Right atrium auricular region (tissue), 2 donors: ENCODE results near the gene ING3. TPM values are rescaled to one million over a fixed set of nuclear protein-coding genes. Genes with fewer than 3 reads are reported as not detected.

Source experiments
- DNase-seq: peaks from one replicate; pipeline ENCODE4 v3.0.0-alpha.2; 2019; ENCODE audit warnings: low spot score
- H3K27ac ChIP-seq, 2 donors: fragments of 200-600 bp; sonication (generic); 1 replicate in 1 of 2; 2 replicates in 1 of 2; pipeline ENCODE4 v1.5.1; 2016 to 2019
- H3K27me3 ChIP-seq, 2 donors: fragments of 200-600 bp; sonication (generic); one replicate each; pipeline versions ENCODE4 v1.5.1 to v1.6.0; 2017 to 2019
- H3K36me3 ChIP-seq: fragments of 200-600 bp; sonication (generic); one replicate; pipeline ENCODE4 v1.5.1; 2016
- H3K4me1 ChIP-seq, 2 donors: fragments of 200-600 bp; sonication (generic); one replicate each; pipeline versions ENCODE4 v1.5.1 to v1.6.0; 2017 to 2019
- H3K4me3 ChIP-seq, 2 donors: fragments of 200-600 bp; sonication (generic); 1 replicate in 1 of 2; 2 replicates in 1 of 2; pipeline ENCODE4 v1.5.1; 2017 to 2019; ENCODE audit warnings: mild to moderate bottlenecking in 1 of 2, moderate library complexity in 1 of 2
- H3K9me3 ChIP-seq, 2 donors: fragments of 200-600 bp; sonication (generic); one replicate each; pipeline ENCODE4 v1.5.1; 2019
- total RNA-seq, 2 donors: library from RNA; depleted of rRNA; stranded (reverse); fragments of >200 nt; gene quantifications; one replicate each; pipeline ENCODE4 v1.1.0, GENCODE V29; 2016
- TF ChIP-seq, protein P1 (sequence below), 2 donors: fragments of 200-600 bp; sonication (generic); IDR thresholded peaks; one replicate each; pipeline ENCODE4 v1.5.1; 2019; ENCODE audit warnings: antibody characterized with exemption in 2 of 2

Gene ING3
- total RNA-seq, 2 donors from 2014 or later: 9.9 to 10.4 TPM

DNA sequence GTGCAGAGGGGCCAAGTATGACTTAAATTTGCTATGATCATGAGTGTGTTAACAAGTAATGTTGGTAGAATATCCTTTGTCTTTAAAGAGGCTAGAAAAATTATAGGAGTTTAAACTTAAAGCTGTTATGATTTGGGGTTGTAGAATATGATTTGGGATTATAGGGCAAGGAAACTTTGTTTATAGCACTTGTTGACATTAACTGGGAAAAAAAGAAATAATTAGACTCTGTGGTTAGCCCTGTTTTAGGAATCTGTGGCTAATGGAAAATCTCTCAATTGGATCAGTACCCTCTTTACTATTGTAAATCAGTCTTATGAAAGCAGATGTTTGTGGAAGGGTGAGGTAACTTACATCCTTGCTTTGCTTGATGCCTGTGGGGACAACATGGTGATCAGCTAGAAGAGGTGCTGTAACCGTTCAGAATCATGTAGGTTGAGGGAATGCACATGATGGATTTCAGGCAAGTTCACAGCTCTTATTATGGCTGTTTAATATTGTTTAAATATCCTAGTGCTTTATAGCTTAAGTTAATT is 11.1 kb downstream of the ING3 start:
- Histone ChIP-seq H3K27ac (no peak overlapping the region), H3K27me3 (no peaks in the 10 kb centered on the region), H3K4me1 (no peaks in the 10 kb centered on the region), H3K9me3 (no peaks in the 10 kb centered on the region), H3K36me3 (peaks cover 27% of the 10 kb centered on the region), H3K4me3 (no peak overlapping the region)
- DNase-seq: no peak
- TF ChIP-seq, protein P1, sequence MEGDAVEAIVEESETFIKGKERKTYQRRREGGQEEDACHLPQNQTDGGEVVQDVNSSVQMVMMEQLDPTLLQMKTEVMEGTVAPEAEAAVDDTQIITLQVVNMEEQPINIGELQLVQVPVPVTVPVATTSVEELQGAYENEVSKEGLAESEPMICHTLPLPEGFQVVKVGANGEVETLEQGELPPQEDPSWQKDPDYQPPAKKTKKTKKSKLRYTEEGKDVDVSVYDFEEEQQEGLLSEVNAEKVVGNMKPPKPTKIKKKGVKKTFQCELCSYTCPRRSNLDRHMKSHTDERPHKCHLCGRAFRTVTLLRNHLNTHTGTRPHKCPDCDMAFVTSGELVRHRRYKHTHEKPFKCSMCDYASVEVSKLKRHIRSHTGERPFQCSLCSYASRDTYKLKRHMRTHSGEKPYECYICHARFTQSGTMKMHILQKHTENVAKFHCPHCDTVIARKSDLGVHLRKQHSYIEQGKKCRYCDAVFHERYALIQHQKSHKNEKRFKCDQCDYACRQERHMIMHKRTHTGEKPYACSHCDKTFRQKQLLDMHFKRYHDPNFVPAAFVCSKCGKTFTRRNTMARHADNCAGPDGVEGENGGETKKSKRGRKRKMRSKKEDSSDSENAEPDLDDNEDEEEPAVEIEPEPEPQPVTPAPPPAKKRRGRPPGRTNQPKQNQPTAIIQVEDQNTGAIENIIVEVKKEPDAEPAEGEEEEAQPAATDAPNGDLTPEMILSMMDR (IDR thresholded peaks at IDR 0.05): no peak

GRCh38 chr7:120964088-120964487 is 13.5 kb downstream of the ING3 start:
- Histone ChIP-seq H3K36me3 (peaks cover 38% of the 10 kb centered on the region), H3K4me3 (no peak overlapping the region), H3K27ac (no peak overlapping the region), H3K9me3 (no peaks in the 10 kb centered on the region), H3K27me3 (no peaks in the 10 kb centered on the region), H3K4me1 (no peaks in the 10 kb centered on the region)
- TF ChIP-seq, protein P1 (IDR thresholded peaks at IDR 0.05): no peak
- DNase-seq: no peak

DNA sequence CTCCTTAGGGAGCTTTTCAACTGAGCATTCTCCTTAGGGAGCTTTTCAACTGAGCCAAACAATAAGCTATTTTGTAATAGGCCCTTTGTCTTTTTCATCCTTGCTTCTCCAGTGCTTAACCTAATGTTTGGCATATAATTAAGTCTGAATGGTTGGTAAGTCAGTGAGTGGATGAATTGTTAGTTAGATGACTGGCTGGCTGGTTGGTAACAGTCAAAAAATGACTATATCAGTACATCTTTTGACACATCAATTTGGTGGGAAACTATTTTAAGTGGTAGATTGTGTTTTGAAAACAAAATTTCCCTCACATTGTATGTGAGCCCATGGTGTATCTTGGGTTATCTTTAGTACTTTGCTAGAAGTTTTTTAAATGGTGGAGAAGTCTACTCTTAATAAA is 16.4 kb downstream of the ING3 start:
- Histone ChIP-seq H3K36me3 (peaks cover 64% of the 10 kb centered on the region), H3K4me1 (no peaks in the 10 kb centered on the region), H3K27me3 (no peaks in the 10 kb centered on the region), H3K9me3 (no peaks in the 10 kb centered on the region), H3K4me3 (no peak overlapping the region), H3K27ac (no peak overlapping the region)
- TF ChIP-seq, protein P1 (IDR thresholded peaks at IDR 0.05): no peak
- DNase-seq: no peak

DNA sequence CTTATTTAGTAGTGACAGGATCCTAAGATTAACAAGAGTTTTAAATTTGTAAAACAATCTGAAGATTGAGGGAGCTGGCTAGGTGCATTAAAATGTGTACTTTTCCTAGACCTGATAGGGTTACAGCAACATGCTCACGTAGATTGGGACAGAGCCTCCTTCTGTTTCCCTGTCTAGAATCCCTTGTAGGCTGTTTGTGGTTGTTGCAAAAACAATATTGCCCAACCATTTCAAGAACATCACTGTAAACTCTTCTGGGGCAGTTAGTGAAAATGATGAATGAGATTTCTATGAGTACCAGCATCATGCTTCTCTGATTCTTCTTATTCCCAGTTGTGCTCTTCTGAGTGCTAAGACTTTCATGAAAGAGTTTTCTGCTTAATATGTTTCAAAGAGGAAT is 23.3 kb downstream of the ING3 start:
- Histone ChIP-seq H3K9me3 (no peaks in the 10 kb centered on the region), H3K36me3 (peaks cover 72% of the 10 kb centered on the region), H3K4me3 (no peak overlapping the region), H3K27me3 (no peaks in the 10 kb centered on the region), H3K27ac (no peak overlapping the region), H3K4me1 (no peaks in the 10 kb centered on the region)
- TF ChIP-seq, protein P1 (IDR thresholded peaks at IDR 0.05): no peak
- no peak for DNase-seq

DNA sequence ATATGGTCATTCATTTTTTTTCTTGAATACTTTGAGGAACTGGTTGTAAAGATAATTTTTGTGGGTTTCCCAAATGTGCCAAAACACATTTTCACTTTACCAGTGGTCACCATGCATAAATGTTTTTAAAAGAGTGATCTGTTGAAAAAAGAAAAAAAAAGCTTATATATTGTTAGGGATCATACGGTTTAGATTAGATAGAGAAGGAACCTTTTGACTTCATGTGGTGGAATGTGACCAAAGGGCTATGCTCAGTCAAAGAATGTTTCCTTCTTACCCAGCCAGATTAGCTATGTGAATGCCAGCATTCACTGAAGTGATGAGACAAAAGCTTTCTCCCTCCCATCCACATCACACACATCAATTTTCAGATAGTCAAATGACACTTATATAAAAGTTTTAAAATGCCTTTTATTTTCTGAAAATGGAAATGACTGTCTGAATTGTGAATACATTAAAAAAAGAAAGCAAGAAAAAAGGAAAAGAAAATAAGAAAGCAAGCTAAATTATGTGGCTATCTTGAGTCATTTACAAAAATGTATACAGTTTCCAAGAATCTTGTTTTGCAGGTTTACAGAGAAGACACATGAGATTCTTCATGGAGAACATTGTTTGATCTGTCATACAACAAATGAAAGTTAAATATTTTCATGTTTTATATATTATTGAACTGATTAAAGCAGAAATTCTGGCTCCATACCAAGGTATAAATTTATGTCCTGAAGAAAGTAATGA is 29.4 kb downstream of the ING3 start:
- TF ChIP-seq, protein P1 (IDR thresholded peaks at IDR 0.05): no peak
- no peaks in the 10 kb centered on the region for H3K9me3 ChIP-seq
- H3K27ac ChIP-seq: no peak overlapping the region
- H3K4me3 ChIP-seq: no peak overlapping the region
- DNase-seq: no peak
- peaks cover 19% of the 10 kb centered on the region for H3K36me3 ChIP-seq
- H3K27me3 ChIP-seq: no peaks in the 10 kb centered on the region
- H3K4me1 ChIP-seq: no peaks in the 10 kb centered on the region
